GM06990 (cell line): ENCODE data around the gene SLC37A2.

Source experiments
- DNase-seq: peaks from one replicate; pipeline ENCODE4 v3.0.0-alpha.2; 2011; ENCODE audit not compliant: insufficient read length; ENCODE audit errors: extremely low read depth
- H3K27me3 ChIP-seq: replicated peaks from 2 replicates; pipeline ENCODE4 v1.6.0; 2011; ENCODE audit warnings: low read length; ENCODE audit not compliant: control insufficient read depth, insufficient read depth
- H3K36me3 ChIP-seq: 2 replicates; pipeline ENCODE4 v1.5.1; 2011; ENCODE audit warnings: low read length; ENCODE audit not compliant: control insufficient read depth, insufficient read depth
- H3K4me3 ChIP-seq: replicated peaks from 2 replicates; pipeline ENCODE4 v1.5.1; 2011; ENCODE audit warnings: low read depth, mild to moderate bottlenecking, control low read depth, low read length
- TF ChIP-seq, protein P1 (sequence below): IDR thresholded peaks from 2 replicates; pipeline ENCODE4 v1.5.1; 2011; ENCODE audit warnings: low read length, control low read depth, mild to moderate bottlenecking, inconsistent platforms; ENCODE audit not compliant: insufficient read depth, poor library complexity, severe bottlenecking

Gene SLC37A2

DNA sequence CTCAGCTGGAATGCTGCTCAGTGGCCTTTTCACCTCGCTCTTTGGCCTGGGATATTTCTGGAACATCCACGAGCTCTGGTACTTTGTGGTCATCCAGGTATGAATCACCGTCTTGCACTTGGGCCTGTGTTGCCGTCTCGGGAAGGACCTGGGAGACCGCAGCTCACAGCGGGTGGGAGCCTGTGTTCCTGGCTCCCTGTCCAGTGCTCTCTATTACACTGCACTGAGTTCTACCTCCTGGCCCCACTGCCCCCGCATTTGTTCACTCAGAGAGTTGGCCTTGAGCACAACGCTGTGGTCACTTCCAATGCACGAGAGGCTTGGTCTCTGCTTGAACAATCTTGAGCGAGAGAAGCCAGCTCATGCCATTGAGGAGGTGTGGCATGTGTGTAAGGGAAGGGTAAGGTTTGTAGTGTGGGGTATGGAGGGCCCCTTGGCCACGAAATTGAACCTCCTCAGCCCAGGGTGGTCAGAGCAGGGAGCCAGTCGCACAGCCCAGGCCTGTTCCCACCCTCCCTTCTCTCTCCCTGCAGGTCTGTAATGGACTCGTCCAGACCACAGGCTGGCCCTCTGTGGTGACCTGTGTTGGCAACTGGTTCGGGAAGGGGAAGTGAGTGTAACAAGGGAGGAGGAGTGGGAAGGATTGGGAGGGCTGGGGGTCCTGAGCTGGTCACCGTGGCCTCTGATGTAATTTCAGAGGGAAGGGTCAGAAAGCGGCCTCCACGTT, 16.2 kb downstream of the SLC37A2 start:
- TF ChIP-seq, protein P1, sequence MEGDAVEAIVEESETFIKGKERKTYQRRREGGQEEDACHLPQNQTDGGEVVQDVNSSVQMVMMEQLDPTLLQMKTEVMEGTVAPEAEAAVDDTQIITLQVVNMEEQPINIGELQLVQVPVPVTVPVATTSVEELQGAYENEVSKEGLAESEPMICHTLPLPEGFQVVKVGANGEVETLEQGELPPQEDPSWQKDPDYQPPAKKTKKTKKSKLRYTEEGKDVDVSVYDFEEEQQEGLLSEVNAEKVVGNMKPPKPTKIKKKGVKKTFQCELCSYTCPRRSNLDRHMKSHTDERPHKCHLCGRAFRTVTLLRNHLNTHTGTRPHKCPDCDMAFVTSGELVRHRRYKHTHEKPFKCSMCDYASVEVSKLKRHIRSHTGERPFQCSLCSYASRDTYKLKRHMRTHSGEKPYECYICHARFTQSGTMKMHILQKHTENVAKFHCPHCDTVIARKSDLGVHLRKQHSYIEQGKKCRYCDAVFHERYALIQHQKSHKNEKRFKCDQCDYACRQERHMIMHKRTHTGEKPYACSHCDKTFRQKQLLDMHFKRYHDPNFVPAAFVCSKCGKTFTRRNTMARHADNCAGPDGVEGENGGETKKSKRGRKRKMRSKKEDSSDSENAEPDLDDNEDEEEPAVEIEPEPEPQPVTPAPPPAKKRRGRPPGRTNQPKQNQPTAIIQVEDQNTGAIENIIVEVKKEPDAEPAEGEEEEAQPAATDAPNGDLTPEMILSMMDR: no peak
- H3K4me3 ChIP-seq: no peak overlapping the region
- no peak for DNase-seq
- no peaks in the 10 kb centered on the region for H3K27me3 ChIP-seq
- H3K36me3 ChIP-seq: no peaks in the 10 kb centered on the region

DNA sequence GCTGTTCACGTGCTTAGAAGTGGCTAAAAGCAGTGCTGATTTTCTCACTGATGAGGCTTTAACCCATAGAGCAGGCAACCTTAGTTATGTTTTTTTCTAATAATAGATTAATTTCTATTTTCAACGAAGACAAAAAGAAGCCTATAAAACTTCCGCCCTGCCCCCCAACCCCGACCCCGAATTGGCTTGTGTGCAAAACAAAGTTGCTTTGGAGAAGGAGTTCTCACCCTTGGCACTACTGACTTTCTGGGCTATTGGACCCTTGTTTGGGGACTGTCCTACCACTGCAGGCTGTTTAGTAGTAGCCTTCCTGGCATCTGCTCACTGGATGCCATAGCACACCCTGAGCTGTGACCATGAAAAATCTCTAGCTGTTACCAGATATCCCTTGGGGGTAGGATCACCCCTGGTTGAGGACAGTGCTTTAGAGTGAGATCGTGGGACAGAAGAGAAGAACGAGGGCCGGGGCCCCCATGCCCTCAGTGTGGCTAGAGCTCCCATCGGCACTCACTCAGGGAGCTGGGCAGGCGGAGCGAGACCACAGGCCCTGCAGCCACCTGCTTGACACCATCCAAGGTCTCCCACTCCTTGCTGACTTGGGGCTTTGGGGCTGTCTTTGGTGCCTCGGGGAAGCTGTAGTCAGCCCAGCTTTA, 16.9 kb downstream of the SLC37A2 start:
- TF ChIP-seq, protein P1: no peak
- Histone ChIP-seq H3K36me3 (no peaks in the 10 kb centered on the region), H3K27me3 (no peaks in the 10 kb centered on the region), H3K4me3 (no peak overlapping the region)
- no peak for DNase-seq

DNA sequence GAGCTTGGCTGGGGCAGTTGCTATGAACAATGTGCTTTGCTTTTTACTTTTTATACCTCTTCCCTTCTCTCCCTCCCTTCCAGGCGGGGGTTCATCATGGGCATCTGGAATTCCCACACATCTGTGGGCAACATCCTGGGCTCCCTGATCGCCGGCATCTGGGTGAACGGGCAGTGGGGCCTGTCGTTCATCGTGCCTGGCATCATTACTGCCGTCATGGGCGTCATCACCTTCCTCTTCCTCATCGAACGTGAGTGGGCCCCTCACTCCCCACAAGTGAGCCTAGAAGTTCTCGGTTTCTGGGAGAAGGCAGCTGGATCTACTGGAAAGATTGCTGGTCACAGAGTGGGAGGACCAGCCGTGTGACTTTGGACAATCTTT, 17.4 kb downstream of the SLC37A2 start:
- no peak for DNase-seq
- no peaks in the 10 kb centered on the region for H3K36me3 ChIP-seq
- H3K4me3 ChIP-seq: no peak overlapping the region
- TF ChIP-seq, protein P1: no peak
- H3K27me3 ChIP-seq: no peaks in the 10 kb centered on the region

DNA sequence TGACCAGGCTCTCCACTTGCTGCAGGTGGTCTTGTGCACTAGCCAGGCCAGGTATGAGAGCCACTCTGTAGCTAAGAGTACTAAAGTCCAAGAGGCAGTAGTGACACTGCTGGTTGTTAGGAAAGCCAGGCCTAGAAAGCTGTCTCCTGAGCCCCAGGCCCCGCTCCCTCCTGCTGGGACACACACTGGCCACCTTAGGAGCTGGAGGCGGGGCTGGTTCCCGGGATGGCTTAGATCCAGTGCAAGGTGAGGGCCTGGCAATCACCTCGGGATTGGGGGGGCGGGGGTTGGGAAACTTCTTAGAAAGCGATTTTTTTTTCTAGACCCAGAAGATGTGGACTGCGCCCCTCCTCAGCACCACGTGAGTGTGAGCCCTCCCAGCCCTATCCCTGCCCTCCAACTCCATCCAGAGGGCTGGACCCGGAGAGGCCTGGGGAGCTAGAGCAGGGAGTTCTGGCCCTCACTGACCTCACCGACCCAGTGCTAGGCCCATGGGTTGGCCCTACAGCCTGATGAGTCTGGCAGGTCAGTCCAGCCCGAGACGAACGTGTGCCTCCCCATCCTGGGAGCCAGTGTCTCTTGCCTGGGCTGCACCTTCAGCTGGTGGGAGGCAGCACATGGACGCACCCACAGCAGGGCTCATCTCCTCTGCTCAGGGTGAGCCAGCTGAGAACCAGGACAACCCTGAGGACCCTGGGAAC, 18.1 kb downstream of the SLC37A2 start:
- no peak for DNase-seq
- no peak overlapping the region for H3K4me3 ChIP-seq
- H3K36me3 ChIP-seq: no peaks in the 10 kb centered on the region
- TF ChIP-seq, protein P1: no peak
- no peaks in the 10 kb centered on the region for H3K27me3 ChIP-seq

DNA sequence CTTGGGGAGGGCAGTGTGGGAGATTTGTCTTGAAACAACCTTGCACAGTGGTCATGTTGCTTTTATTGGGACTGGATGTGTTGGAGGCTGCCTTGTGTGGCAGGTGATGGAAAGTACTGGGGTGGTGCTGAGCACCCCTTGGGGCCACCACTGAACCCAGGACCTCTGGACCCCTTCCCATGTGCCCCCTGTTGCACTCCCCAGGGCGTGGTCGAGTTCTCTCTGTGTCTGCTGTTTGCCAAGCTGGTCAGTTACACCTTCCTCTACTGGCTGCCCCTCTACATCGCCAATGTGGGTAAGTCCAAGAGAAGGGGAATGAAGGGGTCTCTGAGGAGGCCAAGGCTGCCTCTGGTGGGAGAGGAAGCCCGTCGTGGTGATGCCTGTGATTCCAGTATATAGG, 18.9 kb downstream of the SLC37A2 start:
- DNase-seq: no peak
- Histone ChIP-seq H3K4me3 (no peak overlapping the region), H3K27me3 (no peaks in the 10 kb centered on the region), H3K36me3 (no peaks in the 10 kb centered on the region)
- TF ChIP-seq, protein P1: no peak
